Lower leg skin (tissue), 3 donors: Measurements from ENCODE around the gene CYP27B1.

Experiments
- POLR2A ChIP-seq, 2 donors: fragments of 450-650 bp; IDR thresholded peaks; one replicate each; pipeline ENCODE4 v1.6.1; 2016 to 2017; ENCODE audit warnings: antibody characterized with exemption in 2 of 2, mild to moderate bottlenecking in 1 of 2, moderate library complexity in 1 of 2
- TF ChIP-seq, protein P1 (sequence below), 3 donors: fragments of 450-650 bp; IDR thresholded peaks; one replicate each; pipeline ENCODE4 v1.5.1; 2016; ENCODE audit warnings: antibody characterized with exemption in 3 of 3, mild to moderate bottlenecking in 3 of 3, moderate library complexity in 2 of 3

DNA sequence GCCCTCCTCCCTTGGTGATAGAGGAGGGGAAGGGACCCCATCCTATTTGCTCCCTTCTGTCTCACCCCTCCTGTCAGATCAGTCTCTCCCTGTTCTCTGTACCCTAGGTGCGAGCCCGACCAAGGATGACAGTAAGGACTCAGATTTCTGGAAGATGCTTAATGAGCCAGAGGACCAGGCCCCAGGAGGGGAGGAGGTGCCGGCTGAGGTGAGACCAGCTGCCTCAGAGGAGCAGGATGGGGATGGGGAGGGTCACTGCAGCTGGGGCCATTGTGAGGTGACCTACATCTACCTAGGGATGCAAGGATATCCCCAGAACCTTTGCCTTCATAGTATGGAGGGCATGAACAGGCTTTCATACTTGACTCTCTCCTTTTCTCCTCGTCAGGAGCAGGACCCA, 50.6 kb downstream of the CYP27B1 start:
- TF ChIP-seq, protein P1, sequence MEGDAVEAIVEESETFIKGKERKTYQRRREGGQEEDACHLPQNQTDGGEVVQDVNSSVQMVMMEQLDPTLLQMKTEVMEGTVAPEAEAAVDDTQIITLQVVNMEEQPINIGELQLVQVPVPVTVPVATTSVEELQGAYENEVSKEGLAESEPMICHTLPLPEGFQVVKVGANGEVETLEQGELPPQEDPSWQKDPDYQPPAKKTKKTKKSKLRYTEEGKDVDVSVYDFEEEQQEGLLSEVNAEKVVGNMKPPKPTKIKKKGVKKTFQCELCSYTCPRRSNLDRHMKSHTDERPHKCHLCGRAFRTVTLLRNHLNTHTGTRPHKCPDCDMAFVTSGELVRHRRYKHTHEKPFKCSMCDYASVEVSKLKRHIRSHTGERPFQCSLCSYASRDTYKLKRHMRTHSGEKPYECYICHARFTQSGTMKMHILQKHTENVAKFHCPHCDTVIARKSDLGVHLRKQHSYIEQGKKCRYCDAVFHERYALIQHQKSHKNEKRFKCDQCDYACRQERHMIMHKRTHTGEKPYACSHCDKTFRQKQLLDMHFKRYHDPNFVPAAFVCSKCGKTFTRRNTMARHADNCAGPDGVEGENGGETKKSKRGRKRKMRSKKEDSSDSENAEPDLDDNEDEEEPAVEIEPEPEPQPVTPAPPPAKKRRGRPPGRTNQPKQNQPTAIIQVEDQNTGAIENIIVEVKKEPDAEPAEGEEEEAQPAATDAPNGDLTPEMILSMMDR (IDR thresholded peaks at IDR 0.05) = no peak
- TF ChIP-seq POLR2A (IDR thresholded peaks at IDR 0.05) = no peak
